ENCODE measurements around the gene CDH4. TPM values are rescaled to one million over a fixed set of nuclear protein-coding genes. Genes with fewer than 3 reads are reported as not detected.

Gene CDH4
- total RNA-seq, 1 experiment from 2014 or later = 5.3 TPM

DNA sequence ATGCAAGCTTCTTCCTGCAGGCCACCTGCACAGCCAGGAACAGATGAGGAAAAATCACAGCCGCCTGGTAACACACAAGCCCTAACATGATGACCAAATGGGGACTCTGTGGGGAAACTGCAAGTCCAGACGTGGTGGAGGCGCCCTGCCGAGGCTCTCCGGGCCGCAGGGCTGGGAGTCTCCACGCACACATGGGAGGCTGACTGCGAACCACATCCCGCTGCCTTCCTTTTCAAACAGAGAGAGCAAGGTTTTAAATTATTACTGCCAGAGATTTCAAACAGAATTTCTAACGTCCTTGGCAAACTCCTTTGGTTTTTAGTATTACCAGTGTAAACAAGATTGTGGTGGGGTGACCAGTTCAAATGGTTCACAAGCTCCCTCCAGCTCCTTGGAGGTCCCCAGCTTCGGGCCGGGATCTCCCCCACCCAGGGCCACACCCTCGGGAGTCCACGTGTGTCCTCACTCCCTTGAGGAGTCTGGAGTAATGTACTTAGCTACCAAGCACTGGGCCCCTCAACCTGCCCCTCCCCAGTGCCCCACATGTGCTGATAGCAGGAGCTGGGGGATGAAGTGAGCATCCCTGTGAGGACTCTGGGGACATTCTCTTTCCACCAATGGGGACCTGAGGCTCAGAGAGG is 560.9 kb downstream of the CDH4 start:
- H3K27ac Mint-ChIP-seq = no peak overlapping the region
- ATAC-seq (no peak), DNase-seq (ENCODE audit: low spot score) (no peak)
- H3K9me3 Mint-ChIP-seq = no peaks in the 10 kb centered on the region
- TF ChIP-seq FOXJ3 (CRISPR knock-in tag; IDR thresholded peaks at IDR 0.05; ENCODE audit: borderline replicate concordance) = no peak
- TF ChIP-seq, protein P1, sequence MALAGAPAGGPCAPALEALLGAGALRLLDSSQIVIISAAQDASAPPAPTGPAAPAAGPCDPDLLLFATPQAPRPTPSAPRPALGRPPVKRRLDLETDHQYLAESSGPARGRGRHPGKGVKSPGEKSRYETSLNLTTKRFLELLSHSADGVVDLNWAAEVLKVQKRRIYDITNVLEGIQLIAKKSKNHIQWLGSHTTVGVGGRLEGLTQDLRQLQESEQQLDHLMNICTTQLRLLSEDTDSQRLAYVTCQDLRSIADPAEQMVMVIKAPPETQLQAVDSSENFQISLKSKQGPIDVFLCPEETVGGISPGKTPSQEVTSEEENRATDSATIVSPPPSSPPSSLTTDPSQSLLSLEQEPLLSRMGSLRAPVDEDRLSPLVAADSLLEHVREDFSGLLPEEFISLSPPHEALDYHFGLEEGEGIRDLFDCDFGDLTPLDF (CRISPR knock-in tag; IDR thresholded peaks at IDR 0.05) = no peak
- no peak for TF ChIP-seq SMAD4 (CRISPR knock-in tag; IDR thresholded peaks at IDR 0.05)
- no peak for TF ChIP-seq ZNF121 (CRISPR knock-in tag; IDR thresholded peaks at IDR 0.05)
- TF ChIP-seq ZNF232 (CRISPR knock-in tag; IDR thresholded peaks at IDR 0.05) = no peak
- TF ChIP-seq, protein P2, sequence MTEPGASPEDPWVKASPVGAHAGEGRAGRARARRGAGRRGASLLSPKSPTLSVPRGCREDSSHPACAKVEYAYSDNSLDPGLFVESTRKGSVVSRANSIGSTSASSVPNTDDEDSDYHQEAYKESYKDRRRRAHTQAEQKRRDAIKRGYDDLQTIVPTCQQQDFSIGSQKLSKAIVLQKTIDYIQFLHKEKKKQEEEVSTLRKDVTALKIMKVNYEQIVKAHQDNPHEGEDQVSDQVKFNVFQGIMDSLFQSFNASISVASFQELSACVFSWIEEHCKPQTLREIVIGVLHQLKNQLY (CRISPR knock-in tag; IDR thresholded peaks at IDR 0.05) = no peak
- TF ChIP-seq, protein P3, sequence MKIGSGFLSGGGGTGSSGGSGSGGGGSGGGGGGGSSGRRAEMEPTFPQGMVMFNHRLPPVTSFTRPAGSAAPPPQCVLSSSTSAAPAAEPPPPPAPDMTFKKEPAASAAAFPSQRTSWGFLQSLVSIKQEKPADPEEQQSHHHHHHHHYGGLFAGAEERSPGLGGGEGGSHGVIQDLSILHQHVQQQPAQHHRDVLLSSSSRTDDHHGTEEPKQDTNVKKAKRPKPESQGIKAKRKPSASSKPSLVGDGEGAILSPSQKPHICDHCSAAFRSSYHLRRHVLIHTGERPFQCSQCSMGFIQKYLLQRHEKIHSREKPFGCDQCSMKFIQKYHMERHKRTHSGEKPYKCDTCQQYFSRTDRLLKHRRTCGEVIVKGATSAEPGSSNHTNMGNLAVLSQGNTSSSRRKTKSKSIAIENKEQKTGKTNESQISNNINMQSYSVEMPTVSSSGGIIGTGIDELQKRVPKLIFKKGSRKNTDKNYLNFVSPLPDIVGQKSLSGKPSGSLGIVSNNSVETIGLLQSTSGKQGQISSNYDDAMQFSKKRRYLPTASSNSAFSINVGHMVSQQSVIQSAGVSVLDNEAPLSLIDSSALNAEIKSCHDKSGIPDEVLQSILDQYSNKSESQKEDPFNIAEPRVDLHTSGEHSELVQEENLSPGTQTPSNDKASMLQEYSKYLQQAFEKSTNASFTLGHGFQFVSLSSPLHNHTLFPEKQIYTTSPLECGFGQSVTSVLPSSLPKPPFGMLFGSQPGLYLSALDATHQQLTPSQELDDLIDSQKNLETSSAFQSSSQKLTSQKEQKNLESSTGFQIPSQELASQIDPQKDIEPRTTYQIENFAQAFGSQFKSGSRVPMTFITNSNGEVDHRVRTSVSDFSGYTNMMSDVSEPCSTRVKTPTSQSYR (CRISPR knock-in tag; IDR thresholded peaks at IDR 0.05) = no peak
- TF ChIP-seq, protein P4, sequence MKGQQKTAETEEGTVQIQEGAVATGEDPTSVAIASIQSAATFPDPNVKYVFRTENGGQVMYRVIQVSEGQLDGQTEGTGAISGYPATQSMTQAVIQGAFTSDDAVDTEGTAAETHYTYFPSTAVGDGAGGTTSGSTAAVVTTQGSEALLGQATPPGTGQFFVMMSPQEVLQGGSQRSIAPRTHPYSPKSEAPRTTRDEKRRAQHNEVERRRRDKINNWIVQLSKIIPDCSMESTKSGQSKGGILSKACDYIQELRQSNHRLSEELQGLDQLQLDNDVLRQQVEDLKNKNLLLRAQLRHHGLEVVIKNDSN (CRISPR knock-in tag; IDR thresholded peaks at IDR 0.05) = no peak
- TF ChIP-seq, protein P5, sequence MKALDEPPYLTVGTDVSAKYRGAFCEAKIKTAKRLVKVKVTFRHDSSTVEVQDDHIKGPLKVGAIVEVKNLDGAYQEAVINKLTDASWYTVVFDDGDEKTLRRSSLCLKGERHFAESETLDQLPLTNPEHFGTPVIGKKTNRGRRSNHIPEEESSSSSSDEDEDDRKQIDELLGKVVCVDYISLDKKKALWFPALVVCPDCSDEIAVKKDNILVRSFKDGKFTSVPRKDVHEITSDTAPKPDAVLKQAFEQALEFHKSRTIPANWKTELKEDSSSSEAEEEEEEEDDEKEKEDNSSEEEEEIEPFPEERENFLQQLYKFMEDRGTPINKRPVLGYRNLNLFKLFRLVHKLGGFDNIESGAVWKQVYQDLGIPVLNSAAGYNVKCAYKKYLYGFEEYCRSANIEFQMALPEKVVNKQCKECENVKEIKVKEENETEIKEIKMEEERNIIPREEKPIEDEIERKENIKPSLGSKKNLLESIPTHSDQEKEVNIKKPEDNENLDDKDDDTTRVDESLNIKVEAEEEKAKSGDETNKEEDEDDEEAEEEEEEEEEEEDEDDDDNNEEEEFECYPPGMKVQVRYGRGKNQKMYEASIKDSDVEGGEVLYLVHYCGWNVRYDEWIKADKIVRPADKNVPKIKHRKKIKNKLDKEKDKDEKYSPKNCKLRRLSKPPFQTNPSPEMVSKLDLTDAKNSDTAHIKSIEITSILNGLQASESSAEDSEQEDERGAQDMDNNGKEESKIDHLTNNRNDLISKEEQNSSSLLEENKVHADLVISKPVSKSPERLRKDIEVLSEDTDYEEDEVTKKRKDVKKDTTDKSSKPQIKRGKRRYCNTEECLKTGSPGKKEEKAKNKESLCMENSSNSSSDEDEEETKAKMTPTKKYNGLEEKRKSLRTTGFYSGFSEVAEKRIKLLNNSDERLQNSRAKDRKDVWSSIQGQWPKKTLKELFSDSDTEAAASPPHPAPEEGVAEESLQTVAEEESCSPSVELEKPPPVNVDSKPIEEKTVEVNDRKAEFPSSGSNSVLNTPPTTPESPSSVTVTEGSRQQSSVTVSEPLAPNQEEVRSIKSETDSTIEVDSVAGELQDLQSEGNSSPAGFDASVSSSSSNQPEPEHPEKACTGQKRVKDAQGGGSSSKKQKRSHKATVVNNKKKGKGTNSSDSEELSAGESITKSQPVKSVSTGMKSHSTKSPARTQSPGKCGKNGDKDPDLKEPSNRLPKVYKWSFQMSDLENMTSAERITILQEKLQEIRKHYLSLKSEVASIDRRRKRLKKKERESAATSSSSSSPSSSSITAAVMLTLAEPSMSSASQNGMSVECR (CRISPR knock-in tag; IDR thresholded peaks at IDR 0.05; ENCODE audit: borderline replicate concordance) = no peak
- no peak for TF ChIP-seq TP53 (CRISPR knock-in tag; IDR thresholded peaks at IDR 0.05)
- TF ChIP-seq TEAD1 (CRISPR knock-in tag; IDR thresholded peaks at IDR 0.05) = no peak
- TF ChIP-seq, protein P6, sequence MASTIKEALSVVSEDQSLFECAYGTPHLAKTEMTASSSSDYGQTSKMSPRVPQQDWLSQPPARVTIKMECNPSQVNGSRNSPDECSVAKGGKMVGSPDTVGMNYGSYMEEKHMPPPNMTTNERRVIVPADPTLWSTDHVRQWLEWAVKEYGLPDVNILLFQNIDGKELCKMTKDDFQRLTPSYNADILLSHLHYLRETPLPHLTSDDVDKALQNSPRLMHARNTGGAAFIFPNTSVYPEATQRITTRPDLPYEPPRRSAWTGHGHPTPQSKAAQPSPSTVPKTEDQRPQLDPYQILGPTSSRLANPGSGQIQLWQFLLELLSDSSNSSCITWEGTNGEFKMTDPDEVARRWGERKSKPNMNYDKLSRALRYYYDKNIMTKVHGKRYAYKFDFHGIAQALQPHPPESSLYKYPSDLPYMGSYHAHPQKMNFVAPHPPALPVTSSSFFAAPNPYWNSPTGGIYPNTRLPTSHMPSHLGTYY (CRISPR knock-in tag; IDR thresholded peaks at IDR 0.05) = no peak
- TF ChIP-seq GABPB1 (CRISPR knock-in tag; IDR thresholded peaks at IDR 0.05) = no peak
- no peak for TF ChIP-seq ZNF416 (CRISPR knock-in tag; IDR thresholded peaks at IDR 0.05)
- TF ChIP-seq, protein P7, sequence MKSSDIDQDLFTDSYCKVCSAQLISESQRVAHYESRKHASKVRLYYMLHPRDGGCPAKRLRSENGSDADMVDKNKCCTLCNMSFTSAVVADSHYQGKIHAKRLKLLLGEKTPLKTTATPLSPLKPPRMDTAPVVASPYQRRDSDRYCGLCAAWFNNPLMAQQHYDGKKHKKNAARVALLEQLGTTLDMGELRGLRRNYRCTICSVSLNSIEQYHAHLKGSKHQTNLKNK (CRISPR knock-in tag; IDR thresholded peaks at IDR 0.05) = no peak
- no peak for TF ChIP-seq SP1 (CRISPR knock-in tag; conservative IDR thresholded peaks at IDR 0.05)
- ChIA-PET POLR2A (no interaction called here), CTCF (no interaction called here)
- no peak overlapping the region for H3K4me3 Mint-ChIP-seq
- peaks cover 15% of the 10 kb centered on the region for H3K27me3 Mint-ChIP-seq (ENCODE audit: low read depth)
- peaks cover 4% of the 10 kb centered on the region; the same call in 1 of the 2 replicates for H3K4me1 Mint-ChIP-seq
- H3K36me3 Mint-ChIP-seq = no peaks in the 10 kb centered on the region
